ENCODE measurements around the gene FILIP1L.

The FILIP1L gene

GRCh38 chr3:99879275-99879674 is 235.0 kb downstream of the FILIP1L start:
- Histone ChIP-seq H3K27me3 (replicated peaks) (no peaks in the 10 kb centered on the region), H3K36me3 (replicated peaks) (no peaks in the 10 kb centered on the region), H3K4me3 (ENCODE audit: low read depth, low read length) (no peak overlapping the region), H3K27ac (no peak overlapping the region)
- no peak for DNase-seq
- in situ Hi-C loops (cut with HindIII; ENCODE audit: low pct_ligation_motif_present, low sequenced_read_pairs), result no loop called here
- TF ChIP-seq CTCF (IDR thresholded peaks at IDR 0.05; ENCODE audit: low read depth, low read length, missing control alignments), result no peak

GRCh38 chr3:99878005-99878404 is 236.3 kb downstream of the FILIP1L start:
- DNase-seq, result peak; percentile 90
- in situ Hi-C loops (cut with HindIII; ENCODE audit: low pct_ligation_motif_present, low sequenced_read_pairs), result no loop called here
- Histone ChIP-seq H3K4me3 (ENCODE audit: low read depth, low read length) (no peak overlapping the region), H3K27ac (peak overlapping the region; percentile 15), H3K36me3 (replicated peaks) (no peaks in the 10 kb centered on the region), H3K27me3 (replicated peaks) (no peaks in the 10 kb centered on the region)
- TF ChIP-seq CTCF (IDR thresholded peaks at IDR 0.05; ENCODE audit: low read depth, low read length, missing control alignments), result no peak

- H3K36me3 ChIP-seq (replicated peaks), result no peaks in the 10 kb centered on the region
- in situ Hi-C loops (cut with HindIII; ENCODE audit: low pct_ligation_motif_present, low sequenced_read_pairs), result no loop called here
- H3K27ac ChIP-seq, result peak overlapping the region; percentile 90
- H3K27me3 ChIP-seq (replicated peaks), result no peaks in the 10 kb centered on the region
- no peak for DNase-seq
- no peak overlapping the region for H3K4me3 ChIP-seq (ENCODE audit: low read depth, low read length)
- no peak for TF ChIP-seq CTCF (IDR thresholded peaks at IDR 0.05; ENCODE audit: low read depth, low read length, missing control alignments)
These were observed 237.2 kb downstream of the FILIP1L start for GRCh38 chr3:99877031-99877579.

- in situ Hi-C loops (cut with HindIII; ENCODE audit: low pct_ligation_motif_present, low sequenced_read_pairs), result no loop called here
- Histone ChIP-seq H3K27me3 (replicated peaks) (no peaks in the 10 kb centered on the region), H3K36me3 (replicated peaks) (peaks cover 2% of the 10 kb centered on the region), H3K4me3 (ENCODE audit: low read depth, low read length) (peak overlapping the region; percentile 81), H3K27ac (peak overlapping the region; percentile 90)
- no peak for TF ChIP-seq CTCF (IDR thresholded peaks at IDR 0.05; ENCODE audit: low read depth, low read length, missing control alignments)
- DNase-seq, result peak; percentile 75
These were observed 238.1 kb downstream of the FILIP1L start for GRCh38 chr3:99875929-99876841.

GRCh38 chr3:99875581-99875928 is 238.7 kb downstream of the FILIP1L start:
- peak overlapping the region; percentile 90 for H3K27ac ChIP-seq
- TF ChIP-seq CTCF (IDR thresholded peaks at IDR 0.05; ENCODE audit: low read depth, low read length, missing control alignments), result no peak
- H3K4me3 ChIP-seq (ENCODE audit: low read depth, low read length), result peak overlapping the region; percentile 81
- in situ Hi-C loops (cut with HindIII; ENCODE audit: low pct_ligation_motif_present, low sequenced_read_pairs), result no loop called here
- H3K27me3 ChIP-seq (replicated peaks), result no peaks in the 10 kb centered on the region
- H3K36me3 ChIP-seq (replicated peaks), result peaks cover 2% of the 10 kb centered on the region
- peak; percentile 48 for DNase-seq
